Cardiac muscle cell (in vitro differentiated cells and primary cell): Measurements from ENCODE around the gene SH3RF1. TPM values are rescaled to one million over a fixed set of nuclear protein-coding genes. Genes with fewer than 3 reads are reported as not detected.
A peak's percentile ranks its signal among the peaks of the same experiment; 100 is the strongest.

Experiments used
- DNase-seq, 2 donors: peaks; one replicate each; pipeline versions ENCODE4 v3.0.0 to v3.0.0-alpha.2; 2010 to 2017; ENCODE audit warnings: low read depth in 1 of 2, low spot score in 1 of 2
- H3K27ac ChIP-seq: fragments of 200-600 bp; sonication (generic); 2 replicates; pipeline ENCODE4 v1.5.1; 2016
- H3K27me3 ChIP-seq: fragments of 200-600 bp; sonication (generic); 2 replicates; pipeline ENCODE4 v1.6.0; 2016; ENCODE audit warnings: control low read depth
- H3K36me3 ChIP-seq: fragments of 200-600 bp; sonication (generic); 2 replicates; pipeline ENCODE4 v1.5.1; 2016; ENCODE audit warnings: control low read depth
- H3K4me1 ChIP-seq: fragments of 200-600 bp; sonication (generic); 2 replicates; pipeline ENCODE4 v1.8.1; 2017; ENCODE audit warnings: low read depth, mild to moderate bottlenecking, mixed run types
- H3K4me3 ChIP-seq: fragments of 200-600 bp; sonication (generic); 2 replicates; pipeline ENCODE4 v1.5.1; 2016; ENCODE audit warnings: mild to moderate bottlenecking
- H3K9me3 ChIP-seq: fragments of 200-600 bp; sonication (generic); 2 replicates; pipeline ENCODE4 v1.5.1; 2017; ENCODE audit warnings: low read depth, mild to moderate bottlenecking, control low read depth
- polyA plus RNA-seq: library from polyadenylated mRNA; unstranded; fragments of >200 nt; fragmentation: Nextera tagmentation; extraction: Ambion mirVana; gene quantifications from 2 replicates; pipeline ENCODE4 v1.2.1, GENCODE V29; 2016
- total RNA-seq: library from RNA; depleted of rRNA; stranded (reverse); fragments of >200 nt; gene quantifications from 2 replicates; pipeline ENCODE4 v1.2.3, GENCODE V29; 2016
- TF ChIP-seq, protein P1 (sequence below): IDR thresholded peaks from 2 replicates; pipeline ENCODE4 v1.5.1; 2012; ENCODE audit warnings: low read depth, mild to moderate bottlenecking, low read length

Gene SH3RF1
- total and polyA plus RNA-seq, 2 experiments from 2014 or later, result 3.4 to 4.3 TPM

DNA sequence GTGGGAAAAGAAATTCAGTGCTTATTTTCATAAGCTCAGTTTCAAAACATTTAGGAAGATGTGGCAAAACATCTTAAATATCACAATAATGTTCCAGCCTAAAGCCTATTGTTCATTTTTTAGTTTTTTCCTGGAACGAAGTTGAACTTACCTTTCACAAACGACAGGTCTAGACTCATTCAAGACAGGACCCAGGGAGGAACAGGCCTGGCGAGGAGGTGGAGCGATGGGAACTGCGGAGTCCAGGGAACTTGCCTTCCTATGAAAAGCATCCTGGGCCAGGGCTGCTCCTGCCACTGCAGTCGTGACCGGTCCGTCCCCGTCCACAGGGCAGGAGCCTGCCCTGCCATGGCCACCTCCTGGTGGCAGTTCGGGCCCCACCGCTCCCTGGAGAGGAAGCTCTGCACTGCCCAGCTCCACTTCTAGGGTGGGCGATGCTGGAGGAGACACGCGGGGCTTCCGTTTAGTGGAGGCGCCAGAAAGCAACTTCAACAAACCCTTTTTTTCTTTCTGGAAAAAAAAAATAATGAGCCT is 164.0 kb downstream of the SH3RF1 start:
- DNase-seq, result no peak
- peaks cover 8% of the 10 kb centered on the region for H3K27me3 ChIP-seq
- H3K9me3 ChIP-seq, result no peaks in the 10 kb centered on the region
- peaks cover 17% of the 10 kb centered on the region for H3K4me1 ChIP-seq
- H3K4me3 ChIP-seq, result no peak overlapping the region
- TF ChIP-seq, protein P1, sequence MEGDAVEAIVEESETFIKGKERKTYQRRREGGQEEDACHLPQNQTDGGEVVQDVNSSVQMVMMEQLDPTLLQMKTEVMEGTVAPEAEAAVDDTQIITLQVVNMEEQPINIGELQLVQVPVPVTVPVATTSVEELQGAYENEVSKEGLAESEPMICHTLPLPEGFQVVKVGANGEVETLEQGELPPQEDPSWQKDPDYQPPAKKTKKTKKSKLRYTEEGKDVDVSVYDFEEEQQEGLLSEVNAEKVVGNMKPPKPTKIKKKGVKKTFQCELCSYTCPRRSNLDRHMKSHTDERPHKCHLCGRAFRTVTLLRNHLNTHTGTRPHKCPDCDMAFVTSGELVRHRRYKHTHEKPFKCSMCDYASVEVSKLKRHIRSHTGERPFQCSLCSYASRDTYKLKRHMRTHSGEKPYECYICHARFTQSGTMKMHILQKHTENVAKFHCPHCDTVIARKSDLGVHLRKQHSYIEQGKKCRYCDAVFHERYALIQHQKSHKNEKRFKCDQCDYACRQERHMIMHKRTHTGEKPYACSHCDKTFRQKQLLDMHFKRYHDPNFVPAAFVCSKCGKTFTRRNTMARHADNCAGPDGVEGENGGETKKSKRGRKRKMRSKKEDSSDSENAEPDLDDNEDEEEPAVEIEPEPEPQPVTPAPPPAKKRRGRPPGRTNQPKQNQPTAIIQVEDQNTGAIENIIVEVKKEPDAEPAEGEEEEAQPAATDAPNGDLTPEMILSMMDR, result no peak
- H3K27ac ChIP-seq, result no peak overlapping the region
- no peaks in the 10 kb centered on the region for H3K36me3 ChIP-seq

DNA sequence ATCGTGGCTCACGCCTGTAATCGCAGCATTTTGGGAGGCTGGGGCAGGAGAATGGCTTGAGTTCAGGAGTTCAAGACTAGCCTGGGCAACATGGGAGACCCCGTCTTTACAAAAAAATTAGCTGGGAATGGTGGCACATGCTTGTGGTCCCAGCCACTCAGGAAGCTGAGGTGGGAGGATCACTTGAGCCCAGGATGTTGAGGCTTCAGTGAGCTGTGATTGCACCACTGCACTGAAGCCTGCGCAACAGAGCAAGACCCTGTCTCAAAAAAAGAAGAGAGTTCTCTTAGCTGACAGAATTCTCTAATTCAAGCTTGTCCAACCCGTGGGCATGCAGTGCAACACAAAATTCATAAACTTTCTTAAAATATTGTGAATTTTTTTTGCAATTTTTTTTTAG is 165.1 kb downstream of the SH3RF1 start:
- Histone ChIP-seq H3K27ac (no peak overlapping the region), H3K36me3 (no peaks in the 10 kb centered on the region), H3K27me3 (peaks cover 7% of the 10 kb centered on the region), H3K4me1 (peaks cover 17% of the 10 kb centered on the region), H3K4me3 (no peak overlapping the region), H3K9me3 (no peaks in the 10 kb centered on the region)
- TF ChIP-seq, protein P1, result no peak
- no peak for DNase-seq

DNA sequence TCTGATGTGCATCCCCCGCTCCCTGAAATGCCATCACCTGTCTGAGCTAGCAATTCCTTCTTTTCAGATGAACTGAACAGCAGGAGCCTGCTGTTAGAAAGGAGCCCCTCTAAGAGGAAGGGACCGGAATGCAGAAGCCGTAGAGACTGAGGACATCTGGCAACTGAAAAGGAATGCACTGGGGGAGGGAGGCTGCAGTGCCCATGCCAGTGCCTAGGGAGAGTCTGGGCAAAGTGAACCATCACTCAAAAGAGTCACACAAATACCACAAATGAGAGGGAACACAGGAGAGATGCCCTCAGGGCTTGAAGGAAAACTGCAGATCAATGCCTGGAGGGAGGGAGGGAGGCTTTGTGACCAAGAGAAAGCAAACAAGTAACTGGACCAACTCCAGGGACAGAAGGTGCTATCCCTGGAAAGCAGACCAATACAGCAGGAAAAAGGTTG is 166.8 kb downstream of the SH3RF1 start:
- H3K27me3 ChIP-seq, result peaks cover 7% of the 10 kb centered on the region
- H3K36me3 ChIP-seq, result no peaks in the 10 kb centered on the region
- DNase-seq, result peak in 1 of 2 donors; percentile 23
- no peak overlapping the region for H3K27ac ChIP-seq
- H3K9me3 ChIP-seq, result no peaks in the 10 kb centered on the region
- peaks cover 17% of the 10 kb centered on the region for H3K4me1 ChIP-seq
- TF ChIP-seq, protein P1, result no peak
- H3K4me3 ChIP-seq, result no peak overlapping the region

DNA sequence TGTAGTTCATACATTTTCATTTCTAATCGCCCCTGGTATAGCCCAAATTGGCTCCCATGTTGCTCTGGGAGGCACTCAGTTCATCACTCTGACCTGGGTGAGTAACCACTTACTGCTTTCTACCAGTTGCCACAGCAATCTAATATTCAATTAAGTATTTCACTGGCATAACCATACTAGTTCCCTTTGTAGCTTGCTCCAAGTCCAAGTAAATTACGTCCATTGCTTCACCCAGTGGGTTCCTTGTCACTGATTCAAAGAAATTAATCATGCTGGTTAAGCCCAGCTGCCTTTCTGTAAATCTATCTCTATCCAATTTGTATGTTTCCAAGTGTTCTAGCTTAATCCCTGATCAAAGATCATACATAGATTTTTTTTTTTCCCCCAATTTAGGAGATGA is 168.7 kb downstream of the SH3RF1 start:
- no peaks in the 10 kb centered on the region for H3K36me3 ChIP-seq

DNA sequence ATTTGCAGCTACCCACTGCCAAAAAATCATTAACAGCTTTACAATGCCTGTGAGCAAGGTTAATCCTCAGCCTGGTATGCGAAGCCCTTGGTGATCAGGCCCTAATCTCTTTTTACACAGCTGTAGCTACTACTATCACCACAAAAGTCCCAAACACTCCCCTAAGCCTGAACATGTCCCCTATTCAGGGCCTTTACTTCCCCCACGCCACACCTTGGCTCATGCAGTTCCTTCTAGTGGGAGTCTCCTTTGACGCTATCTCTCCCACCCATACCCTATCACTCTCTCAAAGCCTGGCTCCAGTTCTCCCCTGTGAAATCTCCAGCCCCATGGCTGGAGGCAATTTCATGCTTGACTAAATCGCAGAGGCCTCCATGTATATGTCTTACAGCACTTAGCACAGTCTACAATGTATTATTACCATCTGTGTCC is 170.1 kb downstream of the SH3RF1 start:
- Histone ChIP-seq H3K4me3 (no peak overlapping the region), H3K36me3 (no peaks in the 10 kb centered on the region), H3K4me1 (no peaks in the 10 kb centered on the region), H3K9me3 (no peaks in the 10 kb centered on the region), H3K27ac (no peak overlapping the region), H3K27me3 (peaks cover 6% of the 10 kb centered on the region)
- TF ChIP-seq, protein P1, result no peak
- DNase-seq, result no peak

More for the DNA sequence above, 168.7 kb downstream of the SH3RF1 start:
- H3K27ac ChIP-seq, result no peak overlapping the region
- H3K9me3 ChIP-seq, result no peaks in the 10 kb centered on the region
- DNase-seq, result peak in 1 of 2 donors; percentile 17
- H3K27me3 ChIP-seq, result peaks cover 7% of the 10 kb centered on the region
- H3K4me3 ChIP-seq, result no peak overlapping the region
- TF ChIP-seq, protein P1, result no peak
- peaks cover 1% of the 10 kb centered on the region for H3K4me1 ChIP-seq

DNA sequence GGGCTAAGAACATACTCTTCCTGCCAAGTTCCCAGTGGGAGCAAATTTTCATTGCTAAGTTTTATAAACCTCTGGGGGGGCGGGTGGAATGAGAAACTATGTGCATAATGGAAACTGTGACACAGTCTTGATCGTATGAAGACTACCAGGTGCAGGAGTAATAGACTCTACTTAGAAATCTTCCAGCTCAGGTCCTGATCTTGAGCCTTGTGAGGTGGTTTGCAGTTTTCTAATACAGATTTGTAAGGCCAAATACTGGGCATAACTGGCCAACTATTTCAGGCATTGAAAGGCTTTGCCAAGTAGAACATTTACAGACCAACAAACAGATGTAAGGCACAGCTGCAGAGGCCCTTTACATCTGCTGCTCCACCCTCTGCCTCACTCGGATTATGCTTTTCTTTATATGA is 171.0 kb downstream of the SH3RF1 start:
- TF ChIP-seq, protein P1, result no peak
- H3K4me3 ChIP-seq, result no peak overlapping the region
- H3K36me3 ChIP-seq, result no peaks in the 10 kb centered on the region

More for the DNA sequence above, 171.0 kb downstream of the SH3RF1 start:
- H3K9me3 ChIP-seq, result no peaks in the 10 kb centered on the region
- no peaks in the 10 kb centered on the region for H3K27me3 ChIP-seq
- H3K4me1 ChIP-seq, result no peaks in the 10 kb centered on the region
- no peak overlapping the region for H3K27ac ChIP-seq
- DNase-seq, result peak in 1 of 2 donors; percentile 69
